GM12878 (cell line): ENCODE results near the gene MSI2. TPM values are rescaled to one million over a fixed set of nuclear protein-coding genes. Genes with fewer than 3 reads are reported as not detected.

Experiments used
- ATAC-seq: fragments of 200-7000 bp; cut with Tn5 transposase; 3 replicates; pipeline ENCODE4 v1.9.1; 2020; ENCODE audit warnings: mild to moderate bottlenecking, moderate library complexity
- BruUV-seq: library from RNA; stranded (reverse); fragments of 400-500 nt; replicated peaks from 2 replicates; lab custom pipeline; 2021; lab: Mats Ljungman, UMichigan
- CTCF ChIA-PET: fragments of 300-600 bp; sonication (Branson Sonifier 250); formaldehyde crosslinking; extraction: SDS; loops from one replicate; lab custom pipeline; 2021; ENCODE audit warnings: inconsistent platforms; lab: Yijun Ruan, JAX
- POLR2A ChIA-PET: fragments of 350-600 bp; formaldehyde crosslinking; extraction: SDS; loops from one replicate; lab custom pipeline; 2021; ENCODE audit warnings: inconsistent platforms; lab: Charles Lee
- RAD21 ChIA-PET: fragments of 300-600 bp; sonication (Branson Sonifier 250); formaldehyde crosslinking; loops from one replicate; lab custom pipeline; 2023; ENCODE audit warnings: antibody characterized with exemption; ENCODE audit not compliant: unreplicated experiment; lab: Charles Lee
- SMC1A ChIA-PET: fragments of 300-600 bp; sonication (Branson Sonifier 250); formaldehyde crosslinking; loops from one replicate; lab custom pipeline; 2023; ENCODE audit not compliant: unreplicated experiment, uncharacterized antibody; lab: Charles Lee
- DNase-seq: peaks from one replicate; pipeline ENCODE4 v3.0.0-alpha.2; 2011; ENCODE audit warnings: low read depth, low spot score
- FAIRE-seq: peaks from 3 replicates; lab custom pipeline; 2011; peaks lifted over from hg19 to GRCh38; lab: Jason Lieb, UNC
- H2AFZ ChIP-seq: 2 replicates; pipeline ENCODE4 v1.6.0; 2011; ENCODE audit warnings: low read depth, low read length, control low read depth; ENCODE audit not compliant: control insufficient read depth
- H3K27ac ChIP-seq: 2 replicates; pipeline ENCODE4 v1.5.1; 2011; ENCODE audit warnings: control low read depth; ENCODE audit not compliant: control insufficient read depth, insufficient read depth
- H3K27me3 ChIP-seq, 2 experiments: replicated peaks in 1 of 2; 2 replicates each; pipeline versions ENCODE4 v1.6.0 to v1.6.1; 2011; ENCODE audit warnings: low read length in 1 of 2; ENCODE audit not compliant: control insufficient read depth in 2 of 2, insufficient read depth in 2 of 2
- H3K36me3 ChIP-seq, 2 experiments: 2 replicates each; pipeline ENCODE4 v1.5.1; 2011; ENCODE audit warnings: low read length in 1 of 2; ENCODE audit not compliant: control insufficient read depth in 2 of 2, insufficient read depth in 2 of 2
- H3K4me1 ChIP-seq: 2 replicates; pipeline ENCODE4 v1.6.1; 2011; ENCODE audit warnings: mild to moderate bottlenecking, low read length, moderate library complexity, mixed read lengths; ENCODE audit not compliant: control insufficient read depth, insufficient read depth
- H3K4me2 ChIP-seq: 2 replicates; pipeline ENCODE4 v1.6.0; 2011; ENCODE audit warnings: control low read depth; ENCODE audit not compliant: control insufficient read depth, insufficient read depth
- H3K4me3 ChIP-seq: fragments of 200-600 bp; sonication (generic); 2 replicates; pipeline ENCODE4 v1.5.1; 2016
- H3K79me2 ChIP-seq: 2 replicates; pipeline ENCODE4 v1.6.0; 2011; ENCODE audit warnings: low read length; ENCODE audit not compliant: control insufficient read depth, insufficient read depth
- H3K9ac ChIP-seq: 2 replicates; pipeline ENCODE4 v1.8.0; 2011; ENCODE audit warnings: low read length, control low read depth, mixed read lengths; ENCODE audit not compliant: control insufficient read depth, insufficient read depth
- H3K9me3 ChIP-seq: replicated peaks from 3 replicates; pipeline ENCODE4 v1.5.1; 2011; ENCODE audit warnings: mild to moderate bottlenecking, low read length; ENCODE audit not compliant: control insufficient read depth, insufficient read depth
- H4K20me1 ChIP-seq: 2 replicates; pipeline ENCODE4 v1.6.0; 2011; ENCODE audit not compliant: control insufficient read depth, insufficient read depth
- CEBPB ChIP-seq, 2 experiments: fragments of 150-350 bp in 1 of 2; IDR thresholded peaks; 2 replicates each; pipeline ENCODE4 v1.6.1; 2012 to 2014; ENCODE audit warnings: low read depth in 2 of 2, low read length in 2 of 2, borderline replicate concordance in 1 of 2, inconsistent platforms in 1 of 2
- MYB ChIP-seq: fragments of 150-350 bp; IDR thresholded peaks from 2 replicates; pipeline ENCODE4 v1.6.1; 2014; ENCODE audit warnings: mild to moderate bottlenecking, low read depth, low read length, borderline replicate concordance
- RB1 ChIP-seq: fragments of 450-650 bp; formaldehyde crosslinking; IDR thresholded peaks from 2 replicates; pipeline ENCODE4 v1.6.1; 2017; ENCODE audit warnings: mild to moderate bottlenecking, borderline replicate concordance
- WGBS: methylation state at CpG from one replicate; pipeline ENCODE4 v1.1.6; 2016; ENCODE audit warnings: low lambda C conversion rate; ENCODE audit not compliant: insufficient replicate concordance, insufficient coverage; ENCODE audit errors: missing lambda C conversion rate; 5-methylcytosine and 5-hydroxymethylcytosine counted together
- in situ Hi-C: fragments of 300-500 bp; cut with MboI; formaldehyde crosslinking; loops from 9 replicates; pipeline ENCODE4 v1.14.3; 2018; ENCODE audit warnings: mixed read lengths
- intact Hi-C: fragments of 100-400 bp; cut with micrococcal nuclease; formaldehyde crosslinking; loops from one replicate; pipeline ENCODE4 v1.14.2; 2022; ENCODE audit not compliant: unreplicated experiment
- polyA plus RNA-seq, 11 experiments: library from polyadenylated mRNA; depleted of rRNA in 4 of 11; unstranded in 6 of 11; stranded (reverse) in 5 of 11; fragments of >200 nt; fragmentation: Nextera tagmentation in 4 of 11; fragmentation: Illumina TruSeq in 1 of 11; extraction: Ambion mirVana in 4 of 11; extraction: Trizol in 1 of 11; gene quantifications; 1 replicate in 1 of 11; 2 replicates in 10 of 11; pipeline versions ENCODE4 v1.2.1 to v1.2.3, GENCODE V29; 2011 to 2016; ENCODE audit warnings: inconsistent platforms in 2 of 11, missing spikeins in 2 of 11, low read depth in 1 of 11
- total RNA-seq, 4 experiments: library from RNA; depleted of rRNA in 3 of 4; stranded (reverse); fragments of >200 nt in 3 of 4; fragmentation: Illumina TruSeq in 1 of 4; extraction: Trizol in 1 of 4; gene quantifications; 2 replicates each; pipeline versions ENCODE4 v1.2.1 to v1.2.3, GENCODE V29; 2013 to 2021
- TF ChIP-seq, protein P1 (sequence below): fragments of 450-650 bp; IDR thresholded peaks from 2 replicates; pipeline ENCODE4 v1.6.1; 2016; ENCODE audit warnings: mild to moderate bottlenecking
- TF ChIP-seq, protein P2 (sequence below): IDR thresholded peaks from 2 replicates; pipeline ENCODE4 v1.6.1; 2011; ENCODE audit warnings: borderline replicate concordance, low read depth, mild to moderate bottlenecking, moderate library complexity, low read length; ENCODE audit not compliant: insufficient read depth, poor library complexity, severe bottlenecking
- TF ChIP-seq, protein P3 (sequence below): IDR thresholded peaks from 2 replicates; pipeline ENCODE4 v1.6.1; 2012; ENCODE audit warnings: low read depth, low read length, improper control_type of control experiment

The MSI2 gene
- total and polyA plus RNA-seq, 10 of the 15 experiments (the other 5 are each of a cell fraction or from before 2014, with no cell fraction given) = 6.1 to 76.1 (median 42.0) TPM

DNA sequence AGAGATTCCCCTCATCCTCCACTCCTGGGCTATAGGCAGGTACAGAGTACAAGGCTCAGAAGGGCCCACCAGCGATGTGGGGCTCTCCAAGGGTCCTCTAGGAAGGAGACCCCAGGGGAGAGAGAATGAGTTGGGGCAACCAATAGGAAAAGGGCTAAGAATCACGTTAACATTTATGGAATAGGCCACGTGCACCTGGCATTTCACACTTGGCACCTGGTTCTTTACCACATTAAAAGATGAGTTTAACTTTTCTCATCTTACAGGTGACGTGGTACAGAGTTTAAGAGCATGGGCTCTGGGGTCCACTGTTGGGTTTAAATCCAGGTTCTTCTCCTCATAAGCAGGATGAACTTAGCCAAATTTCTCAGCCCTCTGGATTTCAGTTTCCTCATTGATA lies 245.7 kb downstream of the MSI2 start:
- H4K20me1 ChIP-seq = no peaks in the 10 kb centered on the region
- RAD21 ChIA-PET = interaction anchor here (1.2 kb wide), 1 partner anchor 14 kb away, joined by 4 read pairs; no protein-coding TSS in a partner anchor
- in situ Hi-C loops = no loop called here
- H3K9me3 ChIP-seq = no peaks in the 10 kb centered on the region
- H3K27ac ChIP-seq = no peak overlapping the region
- WGBS = 94% methylated on average over 4 of the region's 4 CpGs
- intact Hi-C loops = no loop called here
- H3K27me3 ChIP-seq = no peaks in the 10 kb centered on the region
- ATAC-seq (no peak), FAIRE-seq (no peak), DNase-seq (no peak)
- POLR2A ChIA-PET = no interaction called here
- peaks cover 12% of the 10 kb centered on the region for H3K4me1 ChIP-seq
- SMC1A ChIA-PET = no interaction called here
- H3K4me2 ChIP-seq = no peak overlapping the region
- CTCF ChIA-PET = no interaction called here
- no peak overlapping the region for H3K4me3 ChIP-seq
- no peak overlapping the region for H3K9ac ChIP-seq
- H3K36me3 ChIP-seq = no peaks in the 10 kb centered on the region; a peak in 2 of 4 replicates
- H3K79me2 ChIP-seq = peaks cover 5% of the 10 kb centered on the region
- TF ChIP-seq, protein P1, sequence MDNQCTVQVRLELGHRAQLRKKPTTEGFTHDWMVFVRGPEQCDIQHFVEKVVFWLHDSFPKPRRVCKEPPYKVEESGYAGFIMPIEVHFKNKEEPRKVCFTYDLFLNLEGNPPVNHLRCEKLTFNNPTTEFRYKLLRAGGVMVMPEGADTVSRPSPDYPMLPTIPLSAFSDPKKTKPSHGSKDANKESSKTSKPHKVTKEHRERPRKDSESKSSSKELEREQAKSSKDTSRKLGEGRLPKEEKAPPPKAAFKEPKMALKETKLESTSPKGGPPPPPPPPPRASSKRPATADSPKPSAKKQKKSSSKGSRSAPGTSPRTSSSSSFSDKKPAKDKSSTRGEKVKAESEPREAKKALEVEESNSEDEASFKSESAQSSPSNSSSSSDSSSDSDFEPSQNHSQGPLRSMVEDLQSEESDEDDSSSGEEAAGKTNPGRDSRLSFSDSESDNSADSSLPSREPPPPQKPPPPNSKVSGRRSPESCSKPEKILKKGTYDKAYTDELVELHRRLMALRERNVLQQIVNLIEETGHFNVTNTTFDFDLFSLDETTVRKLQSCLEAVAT = no peak
- TF ChIP-seq CEBPB (IDR thresholded peaks at IDR 0.05; ENCODE audit: borderline replicate concordance in 1 of 2, low read depth in 2 of 2, low read length in 2 of 2) (no peak), RB1 (no peak), MYB (no peak)
- TF ChIP-seq, protein P2, sequence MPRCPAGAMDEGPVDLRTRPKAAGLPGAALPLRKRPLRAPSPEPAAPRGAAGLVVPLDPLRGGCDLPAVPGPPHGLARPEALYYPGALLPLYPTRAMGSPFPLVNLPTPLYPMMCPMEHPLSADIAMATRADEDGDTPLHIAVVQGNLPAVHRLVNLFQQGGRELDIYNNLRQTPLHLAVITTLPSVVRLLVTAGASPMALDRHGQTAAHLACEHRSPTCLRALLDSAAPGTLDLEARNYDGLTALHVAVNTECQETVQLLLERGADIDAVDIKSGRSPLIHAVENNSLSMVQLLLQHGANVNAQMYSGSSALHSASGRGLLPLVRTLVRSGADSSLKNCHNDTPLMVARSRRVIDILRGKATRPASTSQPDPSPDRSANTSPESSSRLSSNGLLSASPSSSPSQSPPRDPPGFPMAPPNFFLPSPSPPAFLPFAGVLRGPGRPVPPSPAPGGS = no peak
- TF ChIP-seq, protein P3, sequence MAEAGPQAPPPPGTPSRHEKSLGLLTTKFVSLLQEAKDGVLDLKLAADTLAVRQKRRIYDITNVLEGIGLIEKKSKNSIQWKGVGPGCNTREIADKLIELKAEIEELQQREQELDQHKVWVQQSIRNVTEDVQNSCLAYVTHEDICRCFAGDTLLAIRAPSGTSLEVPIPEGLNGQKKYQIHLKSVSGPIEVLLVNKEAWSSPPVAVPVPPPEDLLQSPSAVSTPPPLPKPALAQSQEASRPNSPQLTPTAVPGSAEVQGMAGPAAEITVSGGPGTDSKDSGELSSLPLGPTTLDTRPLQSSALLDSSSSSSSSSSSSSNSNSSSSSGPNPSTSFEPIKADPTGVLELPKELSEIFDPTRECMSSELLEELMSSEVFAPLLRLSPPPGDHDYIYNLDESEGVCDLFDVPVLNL = no peak
- no TSS peak for BruUV-seq
- H2AFZ ChIP-seq = no peak overlapping the region
